ENCODE data around the gene LRIG2. TPM values are rescaled to one million over a fixed set of nuclear protein-coding genes. Genes with fewer than 3 reads are reported as not detected.

The LRIG2 gene
- total RNA-seq, 2 donors from 2014 or later: 12.1 to 13.8 TPM

- peaks cover 45% of the 10 kb centered on the region for H3K36me3 ChIP-seq
- intact Hi-C loops (cut with DNase I): no loop called here
- H3K9me3 ChIP-seq: no peaks in the 10 kb centered on the region
- no peak overlapping the region for H3K27ac ChIP-seq
- H3K4me1 ChIP-seq: no peaks in the 10 kb centered on the region
- H3K9ac ChIP-seq (ENCODE audit: low read depth in 2 of 2, low read length in 2 of 2): no peak overlapping the region
- TF ChIP-seq CTCF (IDR thresholded peaks at IDR 0.05): no peak
- no peak overlapping the region for H3K4me3 ChIP-seq
- no peaks in the 10 kb centered on the region for H3K27me3 ChIP-seq
- DNase-seq: no peak
These were observed 45.3 kb downstream of the LRIG2 start for GRCh38 chr1:113118266-113118665.

- no peaks in the 10 kb centered on the region for H3K27me3 ChIP-seq
- DNase-seq: no peak
- no peaks in the 10 kb centered on the region for H3K9me3 ChIP-seq
- H3K9ac ChIP-seq (ENCODE audit: low read depth in 2 of 2, low read length in 2 of 2): no peak overlapping the region
- TF ChIP-seq CTCF (IDR thresholded peaks at IDR 0.05): no peak
- intact Hi-C loops (cut with DNase I): no loop called here
- H3K36me3 ChIP-seq: peaks cover 22% of the 10 kb centered on the region
- no peak overlapping the region for H3K4me3 ChIP-seq
- H3K4me1 ChIP-seq: no peaks in the 10 kb centered on the region
- no peak overlapping the region for H3K27ac ChIP-seq
These were observed 50.7 kb downstream of the LRIG2 start for GRCh38 chr1:113123737-113124136.

GRCh38 chr1:113124366-113124765, 51.4 kb downstream of the LRIG2 start:
- intact Hi-C loops (cut with DNase I): no loop called here
- H3K9ac ChIP-seq (ENCODE audit: low read depth in 2 of 2, low read length in 2 of 2): no peak overlapping the region
- H3K27ac ChIP-seq: no peak overlapping the region
- TF ChIP-seq CTCF (IDR thresholded peaks at IDR 0.05): no peak
- H3K9me3 ChIP-seq: no peaks in the 10 kb centered on the region
- H3K27me3 ChIP-seq: no peaks in the 10 kb centered on the region
- H3K36me3 ChIP-seq: peaks cover 16% of the 10 kb centered on the region
- no peak for DNase-seq
- H3K4me3 ChIP-seq: no peak overlapping the region
- H3K4me1 ChIP-seq: no peaks in the 10 kb centered on the region

- Histone ChIP-seq H3K4me3 (no peak overlapping the region), H3K9me3 (no peaks in the 10 kb centered on the region), H3K9ac (ENCODE audit: low read depth in 2 of 2, low read length in 2 of 2) (no peak overlapping the region), H3K27ac (no peak overlapping the region), H3K36me3 (peaks cover 13% of the 10 kb centered on the region), H3K4me1 (no peaks in the 10 kb centered on the region), H3K27me3 (no peaks in the 10 kb centered on the region)
- intact Hi-C loops (cut with DNase I): no loop called here
- no peak for DNase-seq
- TF ChIP-seq CTCF (IDR thresholded peaks at IDR 0.05): no peak
These were observed 52.5 kb downstream of the LRIG2 start for GRCh38 chr1:113125517-113125916.

GRCh38 chr1:113126207-113126606, 53.2 kb downstream of the LRIG2 start:
- H3K27me3 ChIP-seq: no peaks in the 10 kb centered on the region
- H3K9me3 ChIP-seq: no peaks in the 10 kb centered on the region
- H3K9ac ChIP-seq (ENCODE audit: low read depth in 2 of 2, low read length in 2 of 2): no peak overlapping the region
- H3K36me3 ChIP-seq: peaks cover 13% of the 10 kb centered on the region
- no peaks in the 10 kb centered on the region for H3K4me1 ChIP-seq
- TF ChIP-seq CTCF (IDR thresholded peaks at IDR 0.05): no peak
- no peak overlapping the region for H3K27ac ChIP-seq
- no peak for DNase-seq
- intact Hi-C loops (cut with DNase I): no loop called here
- H3K4me3 ChIP-seq: no peak overlapping the region

- H3K27ac ChIP-seq: no peak overlapping the region
- H3K9ac ChIP-seq (ENCODE audit: low read depth in 2 of 2, low read length in 2 of 2): no peak overlapping the region
- H3K4me3 ChIP-seq: no peak overlapping the region
- no peaks in the 10 kb centered on the region for H3K9me3 ChIP-seq
- no peak for TF ChIP-seq CTCF (IDR thresholded peaks at IDR 0.05)
- DNase-seq: no peak
- no peaks in the 10 kb centered on the region for H3K27me3 ChIP-seq
- peaks cover 8% of the 10 kb centered on the region for H3K36me3 ChIP-seq
- intact Hi-C loops (cut with DNase I): no loop called here
- no peaks in the 10 kb centered on the region for H3K4me1 ChIP-seq
These were observed 55.1 kb downstream of the LRIG2 start for GRCh38 chr1:113128116-113128515.

Measured in colonic mucosa (tissue), 4 donors.